Kidney (tissue), 14 donors: ENCODE data around the gene ZNF516. TPM values are rescaled to one million over a fixed set of nuclear protein-coding genes. Genes with fewer than 3 reads are reported as not detected.

ENCODE experiments used
- DNase-seq, 5 donors: peaks; one replicate each; pipeline ENCODE4 v3.0.0-alpha.2; 2013 to 2020
- FAIRE-seq: peaks from 2 replicates; lab custom pipeline; 2012; peaks lifted over from hg19 to GRCh38; lab: Jason Lieb, UNC
- H3K27ac ChIP-seq, 2 donors: one replicate each; pipeline ENCODE4 v1.7.0; 2013; ENCODE audit warnings: low read depth in 2 of 2, low read length in 2 of 2, inconsistent platforms in 1 of 2
- H3K27me3 ChIP-seq: one replicate; pipeline ENCODE4 v1.7.1; 2013; ENCODE audit warnings: low read length, inconsistent platforms; ENCODE audit not compliant: control insufficient read depth, insufficient read depth
- H3K36me3 ChIP-seq, 3 donors: one replicate each; pipeline versions ENCODE4 v1.7.0 to v1.7.1; 2013; ENCODE audit warnings: low read length in 3 of 3, control low read depth in 1 of 3, inconsistent platforms in 1 of 3; ENCODE audit not compliant: insufficient read depth in 3 of 3, control insufficient read depth in 2 of 3
- H3K4me1 ChIP-seq, 3 donors: one replicate each; pipeline versions ENCODE4 v1.7.0 to v1.7.1; 2013; ENCODE audit warnings: low read length in 3 of 3, inconsistent platforms in 1 of 3, low read depth in 1 of 3; ENCODE audit not compliant: control insufficient read depth in 2 of 3, insufficient read depth in 2 of 3
- H3K4me3 ChIP-seq, 3 donors: one replicate each; pipeline versions ENCODE4 v1.7.0 to v1.8.1; 2013; ENCODE audit warnings: low read length in 3 of 3, control low read depth in 1 of 3, inconsistent platforms in 1 of 3
- H3K9ac ChIP-seq, 3 donors: one replicate each; pipeline versions ENCODE4 v1.7.0 to v1.7.1; 2013; ENCODE audit warnings: low read length in 3 of 3, control low read depth in 1 of 3, inconsistent platforms in 1 of 3
- H3K9me3 ChIP-seq, 3 donors: one replicate each; pipeline versions ENCODE4 v1.7.0 to v1.7.1; 2013; ENCODE audit warnings: low read length in 3 of 3, control low read depth in 1 of 3, inconsistent platforms in 1 of 3; ENCODE audit not compliant: control insufficient read depth in 2 of 3, insufficient read depth in 1 of 3
- intact Hi-C: fragments of 100-400 bp; cut with DNase I; formaldehyde crosslinking; loops from one replicate; pipeline ENCODE4 v1.11.1; 2022
- polyA plus RNA-seq: library from polyadenylated mRNA; stranded (reverse); fragments of 350-450 nt; fragmentation: Illumina TruSeq; extraction: RNeasy Lipid Tissue Mini Kit (QIAGEN cat#74804); gene quantifications from one replicate; pipeline ENCODE4 v1.2.3, GENCODE V29; 2014; ENCODE audit warnings: low read depth, low replicate concordance; ENCODE audit not compliant: insufficient read depth
- total RNA-seq: library from RNA; stranded (reverse); fragmentation: NEBNext Ultra II Directional; extraction: Animal tissue kit (Norgen Biotek cat#: 25700); gene quantifications from one replicate; pipeline ENCODE4 v1.2.1, GENCODE V29; 2021
- TF ChIP-seq, protein P1 (sequence below): IDR thresholded peaks from 3 replicates; pipeline ENCODE4 v1.5.1; 2012; ENCODE audit warnings: mild to moderate bottlenecking, moderate library complexity, borderline replicate concordance; ENCODE audit not compliant: insufficient read depth; ENCODE audit errors: extremely low read depth
- donor health status: control.
- donor health status: control.
- donor health status: control.
- donor health status: control.
- donor health status: control.
- donor health status: DM: yes; HTN: yes; CAD: no.
- donor health status: Normal renal cell carcinoma (clear cell type).

ZNF516 gene
- total and polyA plus RNA-seq, 2 donors from 2014 or later: 6.7 to 28.7 TPM

DNA sequence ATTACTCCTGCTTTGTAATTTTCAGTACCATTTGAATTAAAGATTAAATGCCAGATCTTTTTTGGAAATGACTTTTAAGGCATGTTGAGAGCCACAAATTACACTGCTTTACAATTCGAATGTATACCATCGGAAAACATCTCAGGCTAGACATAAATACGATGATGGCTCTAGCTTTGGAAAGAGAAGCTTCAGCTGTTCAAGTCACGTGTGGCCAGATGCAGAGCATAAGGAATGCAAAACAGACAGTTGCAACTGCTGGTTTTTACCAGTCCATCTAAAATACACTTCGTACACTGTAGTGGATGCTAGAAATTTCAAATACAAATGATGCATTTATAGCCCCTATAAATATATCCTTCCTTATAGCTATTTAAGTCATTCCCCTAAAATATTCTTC, 8.0 kb downstream of the ZNF516 start:
- no peaks in the 10 kb centered on the region for H3K9me3 ChIP-seq
- TF ChIP-seq, protein P1, sequence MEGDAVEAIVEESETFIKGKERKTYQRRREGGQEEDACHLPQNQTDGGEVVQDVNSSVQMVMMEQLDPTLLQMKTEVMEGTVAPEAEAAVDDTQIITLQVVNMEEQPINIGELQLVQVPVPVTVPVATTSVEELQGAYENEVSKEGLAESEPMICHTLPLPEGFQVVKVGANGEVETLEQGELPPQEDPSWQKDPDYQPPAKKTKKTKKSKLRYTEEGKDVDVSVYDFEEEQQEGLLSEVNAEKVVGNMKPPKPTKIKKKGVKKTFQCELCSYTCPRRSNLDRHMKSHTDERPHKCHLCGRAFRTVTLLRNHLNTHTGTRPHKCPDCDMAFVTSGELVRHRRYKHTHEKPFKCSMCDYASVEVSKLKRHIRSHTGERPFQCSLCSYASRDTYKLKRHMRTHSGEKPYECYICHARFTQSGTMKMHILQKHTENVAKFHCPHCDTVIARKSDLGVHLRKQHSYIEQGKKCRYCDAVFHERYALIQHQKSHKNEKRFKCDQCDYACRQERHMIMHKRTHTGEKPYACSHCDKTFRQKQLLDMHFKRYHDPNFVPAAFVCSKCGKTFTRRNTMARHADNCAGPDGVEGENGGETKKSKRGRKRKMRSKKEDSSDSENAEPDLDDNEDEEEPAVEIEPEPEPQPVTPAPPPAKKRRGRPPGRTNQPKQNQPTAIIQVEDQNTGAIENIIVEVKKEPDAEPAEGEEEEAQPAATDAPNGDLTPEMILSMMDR: no peak
- no peaks in the 10 kb centered on the region for H3K36me3 ChIP-seq
- no peak overlapping the region for H3K9ac ChIP-seq
- no peak for FAIRE-seq
- H3K27ac ChIP-seq: no peak overlapping the region
- peaks cover 3 to 25% (median 9%) of the 10 kb centered on the region in 3 donors for H3K4me1 ChIP-seq
- H3K27me3 ChIP-seq: no peaks in the 10 kb centered on the region
- peak in 2 of 5 donors; percentile 68 to 87 for DNase-seq
- intact Hi-C loops: no loop called here
- H3K4me3 ChIP-seq: no peak overlapping the region

DNA sequence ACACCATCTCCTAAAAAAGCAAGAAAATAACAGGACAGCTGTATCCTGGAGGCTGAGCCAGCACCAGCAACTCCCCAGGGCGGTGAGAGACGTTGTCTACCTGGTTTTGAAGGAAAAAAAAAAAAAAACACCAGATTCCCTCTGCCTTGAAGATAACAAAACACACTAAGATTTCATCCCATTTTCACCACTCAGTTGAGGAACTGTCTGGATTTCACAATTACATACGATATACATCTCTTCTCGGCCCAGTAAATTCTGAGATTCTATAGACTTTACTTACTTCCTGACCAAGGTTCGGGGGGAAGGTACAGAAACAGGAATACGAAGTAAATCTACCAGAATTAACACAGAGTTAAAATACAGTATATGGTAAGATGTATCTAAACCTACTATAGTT, 8.5 kb downstream of the ZNF516 start:
- no peak for FAIRE-seq
- H3K9me3 ChIP-seq: no peaks in the 10 kb centered on the region
- no peak overlapping the region for H3K4me3 ChIP-seq
- H3K27me3 ChIP-seq: no peaks in the 10 kb centered on the region
- peaks cover 3 to 25% (median 7%) of the 10 kb centered on the region in 3 donors for H3K4me1 ChIP-seq
- TF ChIP-seq, protein P1: no peak
- intact Hi-C loops: no loop called here
- H3K27ac ChIP-seq: no peak overlapping the region
- no peaks in the 10 kb centered on the region for H3K36me3 ChIP-seq
- H3K9ac ChIP-seq: no peak overlapping the region
- DNase-seq: no peak

DNA sequence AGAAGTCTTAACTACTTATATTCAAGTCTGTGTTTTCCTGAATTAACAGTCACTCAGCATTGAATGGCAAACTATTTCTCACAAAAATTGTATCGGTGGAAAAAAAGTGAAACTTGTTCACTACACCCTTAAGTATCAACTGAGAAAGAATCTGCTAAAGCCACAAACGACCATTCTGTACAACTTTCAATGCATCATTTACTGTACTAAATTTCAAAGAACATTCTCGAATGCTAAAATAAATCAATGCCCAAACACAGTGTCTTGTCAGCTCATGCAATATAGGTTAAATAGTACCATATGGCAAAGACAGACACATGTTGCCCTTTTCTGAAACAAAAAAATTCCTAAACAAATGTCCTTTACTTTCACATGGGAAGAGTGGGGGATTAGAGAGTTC, 9.0 kb downstream of the ZNF516 start:
- Histone ChIP-seq H3K4me1 (peaks cover 3 to 25% (median 7%) of the 10 kb centered on the region in 3 donors), H3K27me3 (no peaks in the 10 kb centered on the region), H3K9me3 (no peaks in the 10 kb centered on the region), H3K36me3 (no peaks in the 10 kb centered on the region), H3K4me3 (no peak overlapping the region), H3K9ac (no peak overlapping the region), H3K27ac (no peak overlapping the region)
- TF ChIP-seq, protein P1: no peak
- intact Hi-C loops: no loop called here
- no peak for DNase-seq
- FAIRE-seq: no peak

DNA sequence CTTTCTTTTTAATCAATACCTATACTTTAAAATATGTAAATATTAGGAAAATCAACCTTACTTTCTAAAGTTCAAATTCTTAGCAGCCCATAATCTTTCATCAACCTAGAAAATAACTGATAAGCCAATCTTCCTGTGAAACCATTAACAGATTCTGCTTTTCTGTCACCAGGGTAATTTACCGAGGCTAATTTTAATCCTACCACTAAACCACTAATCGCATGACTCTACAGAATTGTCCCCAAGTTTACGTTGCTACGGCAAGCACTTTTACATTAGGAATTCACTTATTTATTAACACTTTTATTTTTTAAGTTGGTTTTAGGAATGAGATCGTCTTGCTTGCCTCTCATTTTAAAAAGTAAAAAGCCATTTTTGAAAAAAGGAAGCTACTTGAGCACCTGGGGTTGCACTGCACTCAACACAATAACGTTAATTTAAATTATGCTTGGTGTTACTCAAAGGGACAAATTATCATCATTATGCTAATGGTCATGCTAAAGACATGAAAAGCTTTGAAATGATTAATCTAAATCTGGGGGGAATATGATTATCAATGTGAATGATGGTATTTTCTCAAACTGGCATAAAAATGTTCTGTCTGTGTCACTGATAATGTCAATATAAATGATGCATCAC, 10.2 kb downstream of the ZNF516 start:
- no peaks in the 10 kb centered on the region for H3K36me3 ChIP-seq
- H3K9ac ChIP-seq: no peak overlapping the region
- DNase-seq: no peak
- TF ChIP-seq, protein P1: no peak
- no peaks in the 10 kb centered on the region for H3K9me3 ChIP-seq
- H3K27ac ChIP-seq: no peak overlapping the region
- H3K4me1 ChIP-seq: peaks cover 3 to 25% (median 7%) of the 10 kb centered on the region in 3 donors
- no peak overlapping the region for H3K4me3 ChIP-seq
- intact Hi-C loops: no loop called here
- no peaks in the 10 kb centered on the region for H3K27me3 ChIP-seq
- no peak for FAIRE-seq
